ENCODE data around the gene DDX4.
A peak's percentile ranks its signal among the peaks of the same experiment; 100 is the strongest.

DDX4 gene

GRCh38 chr5:55853041-55853670 is 115.3 kb downstream of the DDX4 start:
- DNase-seq (ENCODE audit: low read depth in 2 of 2), result peak in 1 of 2 donors; percentile 21
- no peak overlapping the region for H3K4me3 ChIP-seq (replicated peaks in 1 of 2; ENCODE audit: low read depth in 2 of 2, low read length in 2 of 2)
- no peak for TF ChIP-seq CTCF (IDR thresholded peaks at IDR 0.05; ENCODE audit: low read depth, low read length)

GRCh38 chr5:55853818-55854217 is 116.0 kb downstream of the DDX4 start:
- DNase-seq (ENCODE audit: low read depth in 2 of 2), result peak; percentile 42 to 55
- no peak for TF ChIP-seq CTCF (IDR thresholded peaks at IDR 0.05; ENCODE audit: low read depth, low read length)
- H3K4me3 ChIP-seq (replicated peaks in 1 of 2; ENCODE audit: low read depth in 2 of 2, low read length in 2 of 2), result no peak overlapping the region

DNA sequence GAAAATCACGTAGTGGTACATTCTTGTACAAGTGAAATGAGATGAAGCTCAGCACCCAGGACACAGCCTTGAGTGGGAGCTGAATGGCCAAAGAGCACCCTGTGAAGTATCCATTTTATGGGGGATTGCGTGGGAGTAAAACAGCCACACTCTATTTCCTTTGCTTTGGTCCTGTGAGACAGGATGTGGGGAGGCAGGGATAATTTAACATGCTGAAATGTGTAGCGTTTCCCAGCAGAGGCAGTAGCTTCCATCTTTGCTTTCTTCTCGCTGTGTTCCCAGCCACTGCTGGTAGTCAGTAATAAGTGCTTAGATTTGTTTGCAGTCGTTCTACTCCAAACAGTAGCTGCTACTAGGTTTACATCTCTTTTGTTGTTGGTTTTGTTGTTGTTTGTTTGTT is 117.6 kb downstream of the DDX4 start:
- DNase-seq (ENCODE audit: low read depth in 2 of 2), result peak; percentile 22 to 24
- H3K4me3 ChIP-seq (replicated peaks in 1 of 2; ENCODE audit: low read depth in 2 of 2, low read length in 2 of 2), result no peak overlapping the region
- TF ChIP-seq CTCF (IDR thresholded peaks at IDR 0.05; ENCODE audit: low read depth, low read length), result no peak

- TF ChIP-seq CTCF (IDR thresholded peaks at IDR 0.05; ENCODE audit: low read depth, low read length), result no peak
- DNase-seq (ENCODE audit: low read depth in 2 of 2), result peak in 1 of 2 donors; percentile 16
- no peak overlapping the region for H3K4me3 ChIP-seq (replicated peaks in 1 of 2; ENCODE audit: low read depth in 2 of 2, low read length in 2 of 2)
These were observed 118.8 kb downstream of the DDX4 start for GRCh38 chr5:55856516-55857246.

DNA sequence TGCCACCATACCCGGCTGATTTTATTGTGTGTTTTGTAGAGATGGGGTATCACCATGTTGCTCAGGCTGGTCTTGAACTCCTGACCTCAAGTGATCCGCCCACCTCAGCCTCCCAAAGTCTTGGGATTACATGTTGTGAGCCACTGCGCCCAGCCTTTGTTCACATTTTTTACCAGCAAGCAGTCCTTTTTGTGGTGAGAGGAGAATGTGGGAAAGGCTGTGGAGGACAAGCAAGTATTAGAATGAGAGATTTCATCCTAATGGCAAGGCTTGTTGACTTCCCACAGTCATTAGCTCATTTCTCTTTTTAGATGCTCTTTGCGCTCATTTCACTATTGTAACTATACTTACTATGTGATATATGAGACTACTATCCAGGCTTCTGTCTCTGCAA is 119.4 kb downstream of the DDX4 start:
- DNase-seq (ENCODE audit: low read depth in 2 of 2), result no peak
- no peak for TF ChIP-seq CTCF (IDR thresholded peaks at IDR 0.05; ENCODE audit: low read depth, low read length)
- H3K4me3 ChIP-seq (replicated peaks in 1 of 2; ENCODE audit: low read depth in 2 of 2, low read length in 2 of 2), result no peak overlapping the region

DNA sequence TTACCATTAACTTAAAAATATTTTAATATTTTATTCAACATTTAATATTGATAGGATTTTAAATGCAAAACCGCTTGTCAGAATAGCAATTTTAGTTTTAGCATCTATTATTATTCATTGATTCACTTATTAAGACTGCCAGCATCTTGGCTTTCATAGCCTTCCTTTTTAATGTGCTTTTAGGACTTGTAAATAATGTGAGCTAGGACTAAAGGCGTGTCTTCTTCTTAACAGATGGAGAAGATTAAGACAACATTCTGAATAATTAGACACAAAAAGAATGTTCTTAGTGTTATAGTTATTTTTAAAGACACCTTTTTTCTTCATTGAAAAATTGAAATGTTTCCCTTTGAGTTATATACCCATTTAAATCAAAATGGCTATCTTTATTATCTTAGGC is 120.2 kb downstream of the DDX4 start:
- TF ChIP-seq CTCF (IDR thresholded peaks at IDR 0.05; ENCODE audit: low read depth, low read length), result no peak
- DNase-seq (ENCODE audit: low read depth in 2 of 2), result no peak
- H3K4me3 ChIP-seq (replicated peaks in 1 of 2; ENCODE audit: low read depth in 2 of 2, low read length in 2 of 2), result no peak overlapping the region

Data from cardiac fibroblast (primary cell).